Measurements from ENCODE around the gene KIAA0513. TPM values are rescaled to one million over a fixed set of nuclear protein-coding genes. Genes with fewer than 3 reads are reported as not detected.

The KIAA0513 gene
- total and polyA plus RNA-seq, 2 donors (not counting 3 experiments of a cell fraction or from before 2014, with no cell fraction given) = 1.8 to 4.3 TPM

GRCh38 chr16:85089525-85089924, 61.9 kb downstream of the KIAA0513 start:
- no peak for FAIRE-seq
- no peak overlapping the region for H2AFZ ChIP-seq (ENCODE audit: low read depth, low read length)
- ChIA-PET POLR2A (no interaction called here), CTCF (no interaction called here)
- H3K9ac ChIP-seq (replicated peaks; ENCODE audit: extremely low read depth, insufficient read depth, low read length) = no peak overlapping the region
- H3K27ac ChIP-seq (ENCODE audit: insufficient read depth, low read depth, low read length) = no peak overlapping the region
- no peaks in the 10 kb centered on the region for H4K20me1 ChIP-seq (replicated peaks; ENCODE audit: control insufficient read depth, extremely low read depth, insufficient read depth, low read length)
- H3K9me3 ChIP-seq (replicated peaks; ENCODE audit: control insufficient read depth, insufficient read depth, low read length) = no peaks in the 10 kb centered on the region
- H3K9me1 ChIP-seq (replicated peaks; ENCODE audit: control insufficient read depth, extremely low read depth, insufficient read depth, low read length) = no peaks in the 10 kb centered on the region
- no peaks in the 10 kb centered on the region for H3K79me2 ChIP-seq (ENCODE audit: control insufficient read depth, insufficient read depth, low read length)
- no peaks in the 10 kb centered on the region for H3K4me1 ChIP-seq (ENCODE audit: control insufficient read depth, extremely low read depth, insufficient read depth, low read length)
- DNase-seq (ENCODE audit: low read depth, low spot score) = no peak
- no peaks in the 10 kb centered on the region for H3K27me3 ChIP-seq (ENCODE audit: control insufficient read depth in 2 of 2, insufficient read depth in 2 of 2, low read length in 2 of 2)
- H3K4me2 ChIP-seq (ENCODE audit: insufficient read depth, low read length) = no peak overlapping the region
- dilution Hi-C loops (cut with MboI; ENCODE audit: extremely low pct_ligation_motif_present, low sequenced_read_pairs) (no loop called here), intact Hi-C loops (cut with micrococcal nuclease) (loop anchor here (5.0 to 10.0 kb wide), 2 partner anchors 62 to 335 kb away; partner anchors contain the start of gene KIAA0513)
- no peak overlapping the region for H3K4me3 ChIP-seq (replicated peaks in 1 of 3; ENCODE audit: insufficient read depth in 1 of 3, low read depth in 1 of 3, low read length in 3 of 3)
- BruUV-seq (replicated peaks) = no TSS peak
- H3K36me3 ChIP-seq (ENCODE audit: control insufficient read depth in 2 of 2, extremely low read depth in 1 of 2, insufficient read depth in 2 of 2, low read length in 2 of 2) = no peaks in the 10 kb centered on the region
- TF ChIP-seq JUN (IDR thresholded peaks at IDR 0.05; ENCODE audit: borderline replicate concordance, insufficient read depth, insufficient read length, low read depth) (no peak), GATA2 (IDR thresholded peaks at IDR 0.05; ENCODE audit: insufficient read depth, insufficient read length, low read depth, low read length) (no peak), POLR2AphosphoS5 (IDR thresholded peaks at IDR 0.05; ENCODE audit: insufficient read depth, low read depth, low read length) (no peak), MYC (IDR thresholded peaks at IDR 0.05; ENCODE audit: low read depth, low read length) (no peak), POLR2A (IDR thresholded peaks at IDR 0.05; ENCODE audit: low read depth, low read length) (no peak), FOS (IDR thresholded peaks at IDR 0.05; ENCODE audit: borderline replicate concordance, insufficient read depth, low read length) (no peak), EZH2 (IDR thresholded peaks at IDR 0.05; ENCODE audit: borderline replicate concordance, low read depth, low read length, severe bottlenecking) (no peak), MAX (IDR thresholded peaks at IDR 0.05; ENCODE audit: insufficient read depth, insufficient read length) (no peak), CTCF (IDR thresholded peaks at IDR 0.05; ENCODE audit: extremely low read depth in 1 of 2, insufficient read depth in 1 of 2, low read depth in 1 of 2, low read length in 2 of 2) (no peak)

All from endothelial cell of umbilical vein (primary cell).